ENCODE measurements around the gene NSDHL.

Gene NSDHL

DNA sequence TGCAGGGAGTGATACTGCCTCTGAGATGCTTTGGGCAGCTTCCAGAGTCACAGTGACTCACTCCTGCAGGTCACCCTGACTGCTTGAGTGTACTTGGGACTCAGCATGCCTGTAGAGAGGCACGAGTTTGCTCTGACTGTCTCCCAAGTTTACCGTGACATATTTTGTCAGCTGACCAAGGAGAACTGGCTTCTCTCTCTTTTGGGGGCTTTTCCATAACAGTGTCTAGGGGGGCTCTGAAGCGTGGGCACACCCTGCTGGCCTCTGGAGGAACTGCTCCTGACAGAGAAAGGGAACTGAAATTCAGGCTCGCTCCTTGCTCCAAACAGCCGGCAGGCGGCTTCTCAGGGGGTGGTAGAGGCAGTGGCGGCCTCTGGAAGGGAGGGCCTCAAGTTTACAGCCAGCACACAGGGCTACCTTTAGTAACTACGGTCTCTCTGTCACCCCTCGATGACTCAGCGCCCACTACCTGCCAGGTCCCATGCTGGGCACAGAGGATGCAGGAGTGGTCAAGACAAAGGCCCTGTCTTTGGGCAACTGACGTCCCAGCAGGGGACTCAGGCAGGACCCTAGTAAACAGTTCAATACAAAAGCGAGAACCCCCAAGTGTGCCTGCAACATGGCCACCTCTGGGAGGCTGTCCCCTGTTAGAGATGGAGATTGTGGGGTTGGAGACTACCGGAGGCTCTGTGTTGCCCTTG is 84.8 kb downstream of the NSDHL start:
- no peak for DNase-seq

DNA sequence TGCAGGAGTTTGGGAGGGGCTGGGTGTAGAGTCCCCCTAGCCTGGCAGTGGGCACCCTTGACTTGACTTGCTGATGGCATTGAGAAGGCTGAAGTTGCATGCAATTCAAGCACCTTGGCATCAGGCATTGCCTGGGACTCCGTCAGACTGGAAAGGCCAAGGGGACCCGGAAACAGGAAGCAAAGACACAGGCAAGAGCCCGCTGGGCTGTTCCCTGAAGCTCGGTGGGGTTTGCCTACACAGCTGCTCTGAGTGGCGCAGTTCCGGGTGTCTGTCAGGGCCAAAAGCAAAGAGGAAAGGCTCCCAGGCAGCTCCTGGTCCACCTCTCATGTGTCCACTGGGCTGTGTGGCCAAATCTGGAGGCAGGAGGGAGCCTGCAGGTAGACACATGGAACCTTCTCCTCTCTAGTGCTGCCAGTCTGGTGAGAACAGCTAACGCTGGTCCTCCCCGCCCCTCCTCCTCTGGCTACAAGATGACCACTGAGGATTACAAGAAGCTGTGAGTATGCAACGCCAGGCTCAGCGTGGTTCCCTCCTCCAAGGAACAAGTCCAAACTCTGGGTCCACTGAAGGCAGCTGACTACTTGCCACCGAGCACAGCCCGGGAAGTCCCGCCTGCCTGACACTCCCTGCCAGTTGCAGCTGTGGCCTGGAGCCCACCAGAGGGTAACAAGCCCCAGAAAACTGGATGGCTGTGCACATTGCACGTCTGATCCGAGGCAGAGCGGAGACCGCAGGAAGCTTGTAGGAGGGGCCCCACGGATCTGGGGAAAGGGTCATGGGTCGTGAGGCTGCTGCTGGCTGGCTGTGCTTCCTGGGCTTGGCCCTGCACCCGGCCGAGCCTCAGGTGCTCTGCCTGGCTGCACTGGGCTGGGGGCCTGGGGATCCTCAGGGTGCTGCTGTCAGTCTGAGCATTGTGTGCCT is 87.1 kb downstream of the NSDHL start:
- no peak for DNase-seq

DNA sequence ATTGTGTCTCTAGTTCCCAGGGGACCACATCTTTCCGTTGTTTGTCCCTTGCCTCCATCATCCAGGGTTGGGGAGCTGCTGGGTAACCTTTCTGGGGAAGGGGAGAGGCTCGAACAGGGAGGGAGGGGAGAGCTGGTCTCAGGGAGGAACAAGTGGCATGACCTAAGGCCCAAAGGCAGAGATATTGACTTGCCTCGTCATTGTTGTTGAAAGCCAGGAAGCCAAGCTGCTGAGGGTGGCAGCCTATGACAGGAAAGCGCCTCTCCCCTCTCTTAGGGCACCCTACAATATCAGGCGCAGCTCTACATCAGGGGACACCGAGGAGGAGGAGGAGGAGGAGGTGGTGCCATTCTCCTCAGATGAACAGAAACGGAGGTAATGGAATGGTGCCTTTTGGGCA is 87.8 kb downstream of the NSDHL start:
- no peak for DNase-seq
